Hypothalamus (tissue), 51 donors: Measurements from ENCODE around the gene PTPRT.
A peak's percentile ranks its signal among the peaks of the same experiment; 100 is the strongest.

Experiments
- DNase-seq, 51 donors: peaks; one replicate each; lab custom pipeline; 2025; lab: John Stamatoyannopoulos, UW

Gene PTPRT

GRCh38 chr20:42112161-42112560, 1077.5 kb downstream of the PTPRT start:
- DNase-seq: no peak

- no peak for DNase-seq
Observed at GRCh38 chr20:42111349-42111748, 1078.4 kb downstream of the PTPRT start.

- peak in 12 of 51 donors; percentile 1 to 42 (median 12) for DNase-seq
Observed at GRCh38 chr20:42110301-42110700, 1079.4 kb downstream of the PTPRT start.

GRCh38 chr20:42102000-42102399, 1087.7 kb downstream of the PTPRT start:
- no peak for DNase-seq

- DNase-seq: no peak
Observed at GRCh38 chr20:42100137-42100704, 1089.5 kb downstream of the PTPRT start.

GRCh38 chr20:42099101-42099500, 1090.6 kb downstream of the PTPRT start:
- no peak for DNase-seq

- DNase-seq: no peak
Observed at GRCh38 chr20:42098418-42098817, 1091.3 kb downstream of the PTPRT start.

GRCh38 chr20:42097741-42098140, 1092.0 kb downstream of the PTPRT start:
- no peak for DNase-seq

- no peak for DNase-seq
Observed at GRCh38 chr20:42095221-42095620, 1094.5 kb downstream of the PTPRT start.

GRCh38 chr20:42093542-42094440, 1095.9 kb downstream of the PTPRT start:
- no peak for DNase-seq

GRCh38 chr20:42093041-42093440, 1096.7 kb downstream of the PTPRT start:
- DNase-seq: no peak

- no peak for DNase-seq
Observed at GRCh38 chr20:42085366-42085765, 1104.3 kb downstream of the PTPRT start.

GRCh38 chr20:42083280-42083679, 1106.4 kb downstream of the PTPRT start:
- DNase-seq: no peak

GRCh38 chr20:42082611-42083010, 1107.1 kb downstream of the PTPRT start:
- no peak for DNase-seq

GRCh38 chr20:42080956-42081355, 1108.8 kb downstream of the PTPRT start:
- no peak for DNase-seq

- no peak for DNase-seq
Observed at GRCh38 chr20:42074944-42075343, 1114.8 kb downstream of the PTPRT start.

GRCh38 chr20:42067596-42067995, 1122.1 kb downstream of the PTPRT start:
- no peak for DNase-seq

GRCh38 chr20:42067174-42067573, 1122.5 kb downstream of the PTPRT start:
- no peak for DNase-seq

- DNase-seq: no peak
Observed at GRCh38 chr20:42063141-42063540, 1126.6 kb downstream of the PTPRT start.

GRCh38 chr20:42053350-42053749, 1136.4 kb downstream of the PTPRT start:
- no peak for DNase-seq

GRCh38 chr20:42051921-42052320, 1137.8 kb downstream of the PTPRT start:
- DNase-seq: no peak

- DNase-seq: no peak
Observed at GRCh38 chr20:42046371-42047085, 1143.2 kb downstream of the PTPRT start.
